ENCODE measurements around the gene GDF10.

Gene GDF10

GRCh38 chr10:47256751-47257336, 43.2 kb upstream of the GDF10 start:
- TF ChIP-seq, protein P1, sequence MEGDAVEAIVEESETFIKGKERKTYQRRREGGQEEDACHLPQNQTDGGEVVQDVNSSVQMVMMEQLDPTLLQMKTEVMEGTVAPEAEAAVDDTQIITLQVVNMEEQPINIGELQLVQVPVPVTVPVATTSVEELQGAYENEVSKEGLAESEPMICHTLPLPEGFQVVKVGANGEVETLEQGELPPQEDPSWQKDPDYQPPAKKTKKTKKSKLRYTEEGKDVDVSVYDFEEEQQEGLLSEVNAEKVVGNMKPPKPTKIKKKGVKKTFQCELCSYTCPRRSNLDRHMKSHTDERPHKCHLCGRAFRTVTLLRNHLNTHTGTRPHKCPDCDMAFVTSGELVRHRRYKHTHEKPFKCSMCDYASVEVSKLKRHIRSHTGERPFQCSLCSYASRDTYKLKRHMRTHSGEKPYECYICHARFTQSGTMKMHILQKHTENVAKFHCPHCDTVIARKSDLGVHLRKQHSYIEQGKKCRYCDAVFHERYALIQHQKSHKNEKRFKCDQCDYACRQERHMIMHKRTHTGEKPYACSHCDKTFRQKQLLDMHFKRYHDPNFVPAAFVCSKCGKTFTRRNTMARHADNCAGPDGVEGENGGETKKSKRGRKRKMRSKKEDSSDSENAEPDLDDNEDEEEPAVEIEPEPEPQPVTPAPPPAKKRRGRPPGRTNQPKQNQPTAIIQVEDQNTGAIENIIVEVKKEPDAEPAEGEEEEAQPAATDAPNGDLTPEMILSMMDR (IDR thresholded peaks at IDR 0.05): no peak
- TF ChIP-seq ZFX (IDR thresholded peaks at IDR 0.05; ENCODE audit: borderline replicate concordance): no peak

DNA sequence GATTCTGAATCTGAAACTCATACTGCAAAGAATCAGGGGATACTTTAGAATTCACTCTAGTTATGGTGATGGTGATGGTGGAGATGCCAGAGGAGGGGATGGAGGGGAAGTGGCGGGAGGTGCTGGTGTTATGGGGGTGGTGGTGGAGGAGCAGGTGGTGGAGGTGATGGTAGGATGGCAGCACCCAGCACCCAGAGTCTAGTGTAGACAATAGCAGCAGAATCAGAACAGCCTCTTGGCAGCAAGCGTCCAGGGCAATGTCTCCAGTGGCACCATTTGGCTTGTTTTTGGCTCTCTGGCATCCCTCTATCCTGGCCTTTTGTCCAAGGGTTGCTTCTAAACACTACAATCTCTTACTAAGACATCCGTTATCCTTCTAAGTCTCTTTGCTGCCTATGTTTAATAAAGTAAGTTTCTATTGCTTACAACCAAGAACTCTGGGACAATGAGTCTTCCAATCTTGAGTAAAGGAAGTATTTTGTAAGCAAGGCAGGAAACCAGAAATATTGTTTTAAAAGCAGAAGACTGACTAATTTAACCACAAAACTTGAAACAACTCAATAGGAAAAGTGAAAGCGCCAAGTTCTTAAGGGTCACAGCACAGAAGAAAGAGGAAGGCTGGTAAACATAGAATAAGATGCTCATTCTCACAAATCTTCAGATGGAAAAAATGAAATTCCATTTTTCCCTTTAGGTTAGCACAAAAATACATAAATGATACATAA, 42.4 kb upstream of the GDF10 start:
- no peak overlapping the region for H3K27ac ChIP-seq
- TF ChIP-seq ZFX (IDR thresholded peaks at IDR 0.05; ENCODE audit: borderline replicate concordance): no peak
- TF ChIP-seq, protein P1 (IDR thresholded peaks at IDR 0.05): no peak

More at GRCh38 chr10:47256751-47257336, 43.2 kb upstream of the GDF10 start:
- no peak overlapping the region for H3K27ac ChIP-seq

GRCh38 chr10:47258921-47259320, 41.1 kb upstream of the GDF10 start:
- TF ChIP-seq ZFX (IDR thresholded peaks at IDR 0.05; ENCODE audit: borderline replicate concordance): no peak
- TF ChIP-seq, protein P1 (IDR thresholded peaks at IDR 0.05): no peak
- no peak overlapping the region for H3K27ac ChIP-seq

GRCh38 chr10:47259466-47259865, 40.5 kb upstream of the GDF10 start:
- no peak overlapping the region for H3K27ac ChIP-seq
- TF ChIP-seq, protein P1 (IDR thresholded peaks at IDR 0.05): no peak
- no peak for TF ChIP-seq ZFX (IDR thresholded peaks at IDR 0.05; ENCODE audit: borderline replicate concordance)

DNA sequence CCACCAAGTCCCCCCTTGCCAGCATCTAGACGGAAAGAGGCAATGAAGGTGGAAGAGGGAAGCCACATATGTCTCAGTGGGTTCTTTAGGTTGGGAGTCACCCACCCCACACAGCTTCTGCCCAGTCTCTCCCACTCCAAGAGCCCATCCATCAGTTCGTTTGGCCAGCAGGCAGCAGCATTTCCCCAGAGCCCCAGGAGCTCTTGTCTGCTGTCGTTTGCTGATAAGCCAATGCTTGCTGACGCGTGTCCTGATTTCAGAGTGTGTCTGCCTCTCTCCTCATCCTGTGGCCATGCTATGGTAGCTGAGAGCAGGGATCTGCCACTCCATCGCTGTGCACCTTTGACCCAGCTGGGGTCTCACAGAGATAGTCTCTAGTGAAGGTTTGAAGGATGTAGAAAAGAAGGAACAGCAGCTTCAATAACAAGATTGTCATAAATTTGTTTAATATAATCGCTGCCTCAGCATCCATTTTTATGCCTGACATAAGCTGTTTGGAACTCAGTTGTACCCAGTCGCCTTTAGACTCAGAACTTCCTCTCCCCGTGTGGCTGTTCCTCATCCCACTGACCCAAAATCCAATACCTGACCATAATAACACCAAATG, 39.4 kb upstream of the GDF10 start:
- TF ChIP-seq ZFX (IDR thresholded peaks at IDR 0.05; ENCODE audit: borderline replicate concordance): no peak
- TF ChIP-seq, protein P1 (IDR thresholded peaks at IDR 0.05): no peak
- no peak overlapping the region for H3K27ac ChIP-seq

- no peak for TF ChIP-seq ZFX (IDR thresholded peaks at IDR 0.05; ENCODE audit: borderline replicate concordance)
- TF ChIP-seq, protein P1 (IDR thresholded peaks at IDR 0.05): no peak
- H3K27ac ChIP-seq: no peak overlapping the region
These were observed 38.9 kb upstream of the GDF10 start for GRCh38 chr10:47261121-47261520.

DNA sequence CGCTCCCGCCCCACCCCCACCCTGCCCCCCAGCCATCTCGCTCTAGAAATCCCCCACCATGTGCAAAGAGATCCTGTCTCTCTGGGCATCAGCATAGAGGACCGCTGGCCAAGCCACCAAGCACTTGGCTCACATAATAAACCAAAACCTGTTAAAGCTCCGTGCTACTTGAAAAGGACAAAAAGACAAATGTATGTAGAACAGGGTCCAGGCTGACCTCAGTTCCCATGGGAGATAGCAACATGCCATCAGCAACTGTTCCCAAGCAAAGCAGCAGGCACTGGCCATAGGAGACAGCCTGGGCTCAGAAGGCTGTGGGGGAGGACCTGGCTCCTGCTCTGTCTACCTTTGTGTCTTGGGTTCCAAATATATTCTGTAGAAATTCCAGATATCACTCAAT, 38.4 kb upstream of the GDF10 start:
- TF ChIP-seq, protein P1 (IDR thresholded peaks at IDR 0.05): no peak
- no peak overlapping the region for H3K27ac ChIP-seq
